AG09319 (cell line): Measurements from ENCODE around the gene SYTL1.
A peak's percentile ranks its signal among the peaks of the same experiment; 100 is the strongest.

Source experiments
- DNase-seq: peaks from one replicate; pipeline ENCODE4 v3.0.0-alpha.2; 2010; ENCODE audit warnings: low read depth; ENCODE audit errors: extremely low read depth
- CTCF ChIP-seq: IDR thresholded peaks from 2 replicates; pipeline ENCODE4 v1.5.1; 2011; ENCODE audit warnings: low read depth, mild to moderate bottlenecking, inconsistent platforms, low read length, moderate library complexity

SYTL1 gene

GRCh38 chr1:27393641-27394281 lies 51.9 kb downstream of the SYTL1 start:
- TF ChIP-seq CTCF = no peak
- DNase-seq = no peak

- DNase-seq = no peak
- no peak for TF ChIP-seq CTCF
Measured at GRCh38 chr1:27394282-27394658, 52.4 kb downstream of the SYTL1 start.

- TF ChIP-seq CTCF = no peak
- no peak for DNase-seq
Measured at GRCh38 chr1:27394925-27395324, 53.1 kb downstream of the SYTL1 start.

- no peak for DNase-seq
- peak; percentile 94 for TF ChIP-seq CTCF
Measured at GRCh38 chr1:27395441-27396195, 53.8 kb downstream of the SYTL1 start.

- DNase-seq = no peak
- no peak for TF ChIP-seq CTCF
Measured at GRCh38 chr1:27397110-27397509, 55.3 kb downstream of the SYTL1 start.

GRCh38 chr1:27397749-27398148 lies 55.9 kb downstream of the SYTL1 start:
- DNase-seq = no peak
- no peak for TF ChIP-seq CTCF

- DNase-seq = no peak
- no peak for TF ChIP-seq CTCF
Measured at GRCh38 chr1:27398405-27399149, 56.8 kb downstream of the SYTL1 start.
